Activated T-cell treated with anti-CD3 and anti-CD28 coated beads for 48 hours (primary cell): ENCODE measurements around the gene HPSE2.

Experiments used
- DNase-seq: peaks from one replicate; pipeline ENCODE4 v3.0.0-alpha.2; 2020; ENCODE audit warnings: low read depth

HPSE2 gene

GRCh38 chr10:98461500-98461842 is 774.2 kb downstream of the HPSE2 start:
- no peak for DNase-seq

- no peak for DNase-seq
Measured at GRCh38 chr10:98460837-98461499, 774.7 kb downstream of the HPSE2 start.

GRCh38 chr10:98458809-98459784 is 776.6 kb downstream of the HPSE2 start:
- no peak for DNase-seq

- no peak for DNase-seq
Measured at GRCh38 chr10:98457721-98458120, 777.9 kb downstream of the HPSE2 start.

GRCh38 chr10:98456686-98457482 is 778.8 kb downstream of the HPSE2 start:
- no peak for DNase-seq

GRCh38 chr10:98456043-98456570 is 779.5 kb downstream of the HPSE2 start:
- DNase-seq: no peak

GRCh38 chr10:98453729-98454128 is 781.9 kb downstream of the HPSE2 start:
- DNase-seq: no peak

- no peak for DNase-seq
Measured at GRCh38 chr10:98450618-98451017, 785.0 kb downstream of the HPSE2 start.

GRCh38 chr10:98449287-98449686 is 786.4 kb downstream of the HPSE2 start:
- DNase-seq: no peak

- peak; percentile 86 for DNase-seq
Measured at GRCh38 chr10:98446661-98447221, 788.9 kb downstream of the HPSE2 start, which contains the start of gene HPS1. TSS of gene HPS1 (minus strand) at chr10:98446935. CDS start at chr10:98443240, 3,695 bp downstream.

GRCh38 chr10:98446151-98446660 is 789.4 kb downstream of the HPSE2 start:
- DNase-seq: peak; percentile 36

- DNase-seq: no peak
Measured at GRCh38 chr10:98445200-98445812, 790.3 kb downstream of the HPSE2 start.

GRCh38 chr10:98444314-98445006 is 791.2 kb downstream of the HPSE2 start:
- DNase-seq: no peak

GRCh38 chr10:98438715-98439114 is 796.9 kb downstream of the HPSE2 start:
- no peak for DNase-seq

GRCh38 chr10:98436704-98437103 is 798.9 kb downstream of the HPSE2 start:
- DNase-seq: no peak

- DNase-seq: no peak
Measured at GRCh38 chr10:98435178-98435577, 800.5 kb downstream of the HPSE2 start.

- no peak for DNase-seq
Measured at GRCh38 chr10:98433881-98434732, 801.5 kb downstream of the HPSE2 start.

- no peak for DNase-seq
Measured at GRCh38 chr10:98433371-98433770, 802.3 kb downstream of the HPSE2 start.

GRCh38 chr10:98432330-98432729 is 803.3 kb downstream of the HPSE2 start:
- DNase-seq: no peak
